SK-N-SH treated with all-trans-retinoic acid at 6 μM for 48 hours (cell line): Measurements from ENCODE around the gene SMYD5.

ENCODE experiments used
- ATAC-seq: fragments of 200-7000 bp; cut with Tn5 transposase; 3 replicates; pipeline ENCODE4 v1.9.1; 2020; ENCODE audit warnings: mild to moderate bottlenecking, moderate library complexity
- ARNTL ChIP-seq: fragments of 450-650 bp; formaldehyde crosslinking; IDR thresholded peaks from 2 replicates; pipeline ENCODE4 v1.5.0; 2020; ENCODE audit warnings: low read depth, mild to moderate bottlenecking, moderate library complexity, borderline replicate concordance
- BACH2 ChIP-seq: fragments of 250-450 bp; sonication (Bioruptor Pico); IDR thresholded peaks from 2 replicates; pipeline ENCODE4 v1.9.0; 2021; ENCODE audit warnings: mild to moderate bottlenecking, borderline replicate concordance
- CREB5 ChIP-seq: fragments of 250-450 bp; sonication (Bioruptor Pico); IDR thresholded peaks from 2 replicates; pipeline ENCODE4 v1.5.1; 2020; ENCODE audit warnings: low read depth, mild to moderate bottlenecking, moderate library complexity
- CSDC2 ChIP-seq: fragments of 250-450 bp; sonication (Bioruptor Pico); IDR thresholded peaks from 2 replicates; pipeline ENCODE4 v1.5.0; 2020; ENCODE audit warnings: mild to moderate bottlenecking, moderate library complexity
- ESRRG ChIP-seq: fragments of 250-450 bp; sonication (Bioruptor Pico); IDR thresholded peaks from 2 replicates; pipeline ENCODE4 v1.6.1; 2021; ENCODE audit warnings: mild to moderate bottlenecking
- GLIS3 ChIP-seq: fragments of 250-450 bp; sonication (Bioruptor Pico); IDR thresholded peaks from 2 replicates; pipeline ENCODE4 v1.5.0; 2020; ENCODE audit warnings: mild to moderate bottlenecking, moderate library complexity
- ISL1 ChIP-seq: fragments of 250-450 bp; sonication (Bioruptor Pico); IDR thresholded peaks from 2 replicates; pipeline ENCODE4 v2.1.2; 2022; ENCODE audit warnings: mild to moderate bottlenecking, moderate library complexity
- OSR1 ChIP-seq: fragments of 250-450 bp; sonication (Bioruptor Pico); IDR thresholded peaks from 2 replicates; pipeline ENCODE4 v1.8.0; 2022; ENCODE audit warnings: moderate library complexity, mild to moderate bottlenecking, inconsistent platforms
- POU6F1 ChIP-seq: fragments of 250-450 bp; sonication (Bioruptor Pico); IDR thresholded peaks from 2 replicates; pipeline ENCODE4 v1.8.0; 2021; ENCODE audit warnings: low read depth, mild to moderate bottlenecking, moderate library complexity, borderline replicate concordance
- RARB ChIP-seq: fragments of 250-450 bp; sonication (Bioruptor Pico); IDR thresholded peaks from 2 replicates; pipeline ENCODE4 v1.8.0; 2021; ENCODE audit warnings: mild to moderate bottlenecking, moderate library complexity
- SNAI2 ChIP-seq: fragments of 250-450 bp; sonication (Bioruptor Pico); IDR thresholded peaks from 2 replicates; pipeline ENCODE4 v1.5.0; 2020; ENCODE audit warnings: mild to moderate bottlenecking, moderate library complexity
- TCF4 ChIP-seq: fragments of 250-450 bp; sonication (Bioruptor Pico); IDR thresholded peaks from 2 replicates; pipeline ENCODE4 v1.8.0; 2021; ENCODE audit warnings: mild to moderate bottlenecking, moderate library complexity, borderline replicate concordance
- TOX ChIP-seq: fragments of 250-450 bp; sonication (Bioruptor Pico); IDR thresholded peaks from 2 replicates; pipeline ENCODE4 v1.8.0; 2021; ENCODE audit warnings: mild to moderate bottlenecking, moderate library complexity, borderline replicate concordance
- ZC3H10 ChIP-seq: fragments of 250-450 bp; sonication (Bioruptor Pico); IDR thresholded peaks from 2 replicates; pipeline ENCODE4 v1.5.1; 2021; ENCODE audit warnings: mild to moderate bottlenecking, moderate library complexity
- ZFP3 ChIP-seq: fragments of 250-450 bp; sonication (Bioruptor Pico); IDR thresholded peaks from 2 replicates; pipeline ENCODE4 v1.5.0; 2020; ENCODE audit warnings: mild to moderate bottlenecking, moderate library complexity
- ZFP30 ChIP-seq: fragments of 450-650 bp; formaldehyde crosslinking; IDR thresholded peaks from 2 replicates; pipeline ENCODE4 v1.5.0; 2022; ENCODE audit warnings: mild to moderate bottlenecking, moderate library complexity
- ZNF565 ChIP-seq: fragments of 450-650 bp; formaldehyde crosslinking; conservative IDR thresholded peaks from 2 replicates; pipeline ENCODE4 v1.5.0; 2020; ENCODE audit warnings: low read depth, mild to moderate bottlenecking, moderate library complexity
- ZNF70 ChIP-seq: fragments of 450-650 bp; formaldehyde crosslinking; IDR thresholded peaks from 2 replicates; pipeline ENCODE4 v1.5.0; 2020; ENCODE audit warnings: mild to moderate bottlenecking, moderate library complexity
- ZNF8 ChIP-seq: fragments of 450-650 bp; formaldehyde crosslinking; IDR thresholded peaks from 2 replicates; pipeline ENCODE4 v1.5.0; 2020; ENCODE audit warnings: mild to moderate bottlenecking, moderate library complexity
- TF ChIP-seq, protein P1 (sequence below): fragments of 250-450 bp; sonication (Bioruptor Pico); IDR thresholded peaks from 2 replicates; pipeline ENCODE4 v1.8.0; 2020; ENCODE audit warnings: mild to moderate bottlenecking, moderate library complexity, borderline replicate concordance
- TF ChIP-seq, protein P2 (sequence below): fragments of 250-450 bp; sonication (Bioruptor Pico); IDR thresholded peaks from 2 replicates; pipeline ENCODE4 v1.5.0; 2020; ENCODE audit warnings: mild to moderate bottlenecking, moderate library complexity

Gene SMYD5

GRCh38 chr2:73177645-73178255, 36.3 kb upstream of the SMYD5 start:
- peak; percentile 30 for ATAC-seq
- TF ChIP-seq TCF4 (CRISPR knock-in tag) (no peak), ARNTL (CRISPR knock-in tag) (no peak), CREB5 (CRISPR knock-in tag) (no peak), ZFP30 (CRISPR knock-in tag) (no peak), ZNF565 (no peak), ISL1 (CRISPR knock-in tag) (no peak), TOX (CRISPR knock-in tag) (no peak), OSR1 (CRISPR knock-in tag) (no peak), BACH2 (CRISPR knock-in tag) (no peak), RARB (CRISPR knock-in tag) (no peak), ZFP3 (CRISPR knock-in tag) (no peak), ZNF70 (CRISPR knock-in tag) (no peak), GLIS3 (no peak), ESRRG (CRISPR knock-in tag) (no peak), ZC3H10 (no peak)
- TF ChIP-seq, protein P1, sequence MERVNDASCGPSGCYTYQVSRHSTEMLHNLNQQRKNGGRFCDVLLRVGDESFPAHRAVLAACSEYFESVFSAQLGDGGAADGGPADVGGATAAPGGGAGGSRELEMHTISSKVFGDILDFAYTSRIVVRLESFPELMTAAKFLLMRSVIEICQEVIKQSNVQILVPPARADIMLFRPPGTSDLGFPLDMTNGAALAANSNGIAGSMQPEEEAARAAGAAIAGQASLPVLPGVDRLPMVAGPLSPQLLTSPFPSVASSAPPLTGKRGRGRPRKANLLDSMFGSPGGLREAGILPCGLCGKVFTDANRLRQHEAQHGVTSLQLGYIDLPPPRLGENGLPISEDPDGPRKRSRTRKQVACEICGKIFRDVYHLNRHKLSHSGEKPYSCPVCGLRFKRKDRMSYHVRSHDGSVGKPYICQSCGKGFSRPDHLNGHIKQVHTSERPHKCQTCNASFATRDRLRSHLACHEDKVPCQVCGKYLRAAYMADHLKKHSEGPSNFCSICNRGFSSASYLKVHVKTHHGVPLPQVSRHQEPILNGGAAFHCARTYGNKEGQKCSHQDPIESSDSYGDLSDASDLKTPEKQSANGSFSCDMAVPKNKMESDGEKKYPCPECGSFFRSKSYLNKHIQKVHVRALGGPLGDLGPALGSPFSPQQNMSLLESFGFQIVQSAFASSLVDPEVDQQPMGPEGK (CRISPR knock-in tag) = no peak
- TF ChIP-seq, protein P2, sequence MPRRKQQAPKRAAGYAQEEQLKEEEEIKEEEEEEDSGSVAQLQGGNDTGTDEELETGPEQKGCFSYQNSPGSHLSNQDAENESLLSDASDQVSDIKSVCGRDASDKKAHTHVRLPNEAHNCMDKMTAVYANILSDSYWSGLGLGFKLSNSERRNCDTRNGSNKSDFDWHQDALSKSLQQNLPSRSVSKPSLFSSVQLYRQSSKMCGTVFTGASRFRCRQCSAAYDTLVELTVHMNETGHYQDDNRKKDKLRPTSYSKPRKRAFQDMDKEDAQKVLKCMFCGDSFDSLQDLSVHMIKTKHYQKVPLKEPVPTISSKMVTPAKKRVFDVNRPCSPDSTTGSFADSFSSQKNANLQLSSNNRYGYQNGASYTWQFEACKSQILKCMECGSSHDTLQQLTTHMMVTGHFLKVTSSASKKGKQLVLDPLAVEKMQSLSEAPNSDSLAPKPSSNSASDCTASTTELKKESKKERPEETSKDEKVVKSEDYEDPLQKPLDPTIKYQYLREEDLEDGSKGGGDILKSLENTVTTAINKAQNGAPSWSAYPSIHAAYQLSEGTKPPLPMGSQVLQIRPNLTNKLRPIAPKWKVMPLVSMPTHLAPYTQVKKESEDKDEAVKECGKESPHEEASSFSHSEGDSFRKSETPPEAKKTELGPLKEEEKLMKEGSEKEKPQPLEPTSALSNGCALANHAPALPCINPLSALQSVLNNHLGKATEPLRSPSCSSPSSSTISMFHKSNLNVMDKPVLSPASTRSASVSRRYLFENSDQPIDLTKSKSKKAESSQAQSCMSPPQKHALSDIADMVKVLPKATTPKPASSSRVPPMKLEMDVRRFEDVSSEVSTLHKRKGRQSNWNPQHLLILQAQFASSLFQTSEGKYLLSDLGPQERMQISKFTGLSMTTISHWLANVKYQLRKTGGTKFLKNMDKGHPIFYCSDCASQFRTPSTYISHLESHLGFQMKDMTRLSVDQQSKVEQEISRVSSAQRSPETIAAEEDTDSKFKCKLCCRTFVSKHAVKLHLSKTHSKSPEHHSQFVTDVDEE = no peak

- ATAC-seq = no peak
- TF ChIP-seq CREB5 (CRISPR knock-in tag) (no peak), SNAI2 (CRISPR knock-in tag) (no peak), ZNF8 (CRISPR knock-in tag) (no peak), CSDC2 (CRISPR knock-in tag) (no peak), ESRRG (CRISPR knock-in tag) (no peak), RARB (CRISPR knock-in tag) (no peak), ISL1 (CRISPR knock-in tag) (no peak), TCF4 (CRISPR knock-in tag) (no peak), BACH2 (CRISPR knock-in tag) (no peak), POU6F1 (CRISPR knock-in tag) (no peak), ZFP30 (CRISPR knock-in tag) (no peak), ZFP3 (CRISPR knock-in tag) (no peak)
- TF ChIP-seq, protein P2 = no peak
Observed at GRCh38 chr2:73185965-73186364, 28.1 kb upstream of the SMYD5 start.
